ENCODE measurements around the gene RAP1GAP.
"Not testable (repeated sequence)": the region's sequence is repeated elsewhere in the genome, so short reads cannot be mapped to it uniquely, and the experiment has no call there.

RAP1GAP gene

GRCh38 chr1:21641967-21642739, 27.0 kb downstream of the RAP1GAP start:
- no peak for DNase-seq

DNA sequence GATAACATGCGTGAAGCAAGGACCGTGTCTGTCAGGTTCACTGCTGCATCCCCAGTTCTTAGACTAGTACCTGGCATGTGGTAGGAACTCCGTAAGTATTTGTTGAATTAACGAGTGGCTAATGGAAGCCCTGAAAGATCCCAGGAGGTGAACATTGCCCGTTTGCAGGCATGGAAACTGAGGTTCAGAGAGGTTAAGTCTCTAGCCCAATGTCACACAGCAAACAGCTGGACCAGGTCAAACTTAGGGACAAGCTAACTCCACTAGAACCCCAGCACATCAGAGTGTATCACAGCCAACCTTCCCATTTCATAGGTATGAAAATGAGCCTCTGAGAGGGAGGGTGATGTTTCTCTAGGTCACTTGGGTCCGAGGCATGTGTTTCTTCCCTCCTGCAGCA, 27.6 kb downstream of the RAP1GAP start:
- DNase-seq: no peak

DNA sequence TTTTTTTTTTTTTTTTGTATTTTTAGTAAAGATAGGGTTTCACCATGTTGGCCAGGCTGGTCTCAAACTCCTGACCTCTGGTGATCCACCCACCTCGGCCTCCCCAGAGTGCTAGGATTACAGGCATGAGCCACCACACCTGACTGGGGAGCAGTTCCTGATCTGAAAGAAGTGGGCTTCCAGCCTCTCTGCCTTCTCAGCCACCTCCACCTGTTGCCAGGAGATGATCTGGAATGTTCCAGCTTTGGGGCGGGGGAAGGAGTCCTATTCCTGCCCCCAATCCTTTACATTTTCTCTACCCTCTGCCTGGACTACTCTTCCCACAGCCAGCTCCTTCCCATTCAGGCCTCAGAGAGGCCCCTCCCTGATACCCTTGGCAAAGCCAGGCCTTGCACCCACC, 28.1 kb downstream of the RAP1GAP start:
- no peak for DNase-seq

DNA sequence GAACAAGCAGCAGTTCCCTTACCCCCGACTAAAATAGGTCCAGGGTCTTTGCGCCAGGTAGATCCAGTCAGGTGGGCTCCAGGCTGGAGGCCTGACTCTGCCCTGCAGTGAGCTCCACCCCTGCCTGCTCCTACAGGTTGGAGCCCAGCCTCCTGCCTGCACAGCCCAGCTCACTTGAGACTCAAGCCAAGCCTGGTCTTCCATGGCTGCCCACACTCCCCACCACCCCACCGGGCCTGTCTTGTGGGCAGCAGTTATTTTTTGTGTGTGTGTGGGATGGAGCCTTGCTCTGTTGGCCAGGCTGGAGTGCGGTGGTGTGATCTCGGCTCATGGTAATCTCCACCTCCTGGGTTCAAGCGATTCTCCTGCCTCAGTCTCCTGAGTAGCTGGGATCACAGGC, 28.5 kb downstream of the RAP1GAP start:
- DNase-seq: no peak

DNA sequence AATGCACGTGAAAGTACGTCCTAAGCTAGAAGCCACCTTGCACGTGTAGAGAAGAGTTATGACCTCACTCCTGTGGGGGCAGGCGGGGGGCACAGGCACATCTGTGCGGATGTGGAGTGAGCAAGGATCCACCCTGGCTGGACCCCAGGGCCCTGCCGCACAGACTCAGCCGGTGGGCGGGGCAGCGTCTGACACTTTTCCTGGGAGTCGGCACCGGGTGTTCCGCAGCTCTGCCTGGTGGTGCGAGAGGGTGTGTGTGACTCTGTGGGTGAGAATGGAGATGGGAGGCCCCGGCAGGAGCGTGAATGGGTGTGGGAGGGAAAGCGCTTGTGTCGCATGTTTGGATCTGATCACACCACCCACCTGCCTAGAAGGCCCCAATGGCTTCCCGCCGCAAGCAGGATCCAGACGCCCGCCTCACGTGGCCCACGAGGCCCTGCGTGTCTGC, 29.5 kb downstream of the RAP1GAP start:
- DNase-seq: no peak

DNA sequence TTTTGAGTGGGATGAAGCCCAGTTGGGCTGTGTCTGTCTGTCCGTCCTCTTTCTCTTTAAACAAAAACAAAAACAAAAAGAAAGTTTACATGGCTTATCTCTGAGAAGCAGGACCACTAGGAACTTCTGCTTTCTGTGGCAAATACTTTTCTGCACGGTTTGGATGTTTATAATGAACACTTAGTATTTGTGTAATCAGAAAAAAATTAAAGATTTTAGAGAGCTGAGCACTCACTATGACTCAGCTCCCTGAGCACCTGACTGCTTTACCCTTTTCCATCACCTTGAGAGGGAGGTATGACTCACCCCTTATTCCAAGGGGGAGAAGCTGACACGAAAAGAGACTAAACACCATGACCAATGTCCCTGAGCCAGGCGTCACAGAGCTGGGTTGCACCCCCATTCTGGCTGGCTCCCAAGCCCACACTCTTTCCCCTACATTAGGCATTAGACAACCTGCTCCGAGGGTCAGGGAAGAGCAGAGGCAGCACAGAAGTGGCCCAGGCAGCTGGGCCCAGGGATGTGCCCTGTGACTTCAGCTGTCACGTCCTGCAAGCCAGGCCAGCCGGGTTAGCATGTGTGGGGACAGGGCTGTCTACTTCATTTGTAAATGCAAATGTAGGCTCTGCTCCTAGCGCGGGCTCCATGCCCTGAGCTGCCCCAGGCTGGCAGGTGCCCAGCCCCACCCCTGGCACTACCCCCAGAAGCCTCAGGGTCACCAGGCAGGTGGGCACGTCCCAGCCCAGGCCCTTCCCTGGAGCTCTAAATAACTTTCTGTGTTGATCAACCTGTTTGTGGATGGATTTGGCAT, 30.4 kb downstream of the RAP1GAP start:
- DNase-seq: no peak

DNA sequence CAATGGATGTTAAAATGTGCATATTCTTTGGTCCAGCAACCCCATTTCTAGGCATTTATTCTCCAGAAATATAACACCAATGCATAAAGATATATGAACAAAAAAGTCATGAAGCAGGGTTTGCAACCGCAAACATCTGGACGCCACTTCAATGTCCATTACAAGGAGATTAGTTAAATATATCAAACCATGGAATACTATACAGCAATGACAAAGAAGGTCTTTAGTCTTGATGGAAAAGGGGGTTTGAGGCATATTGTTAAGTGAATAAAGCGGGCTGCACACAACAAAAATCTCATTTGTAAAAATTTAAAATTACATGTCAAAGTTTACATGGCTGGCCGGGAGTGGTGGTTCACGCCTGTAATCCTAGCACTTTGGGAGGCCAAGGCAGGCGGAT, 31.6 kb downstream of the RAP1GAP start:
- DNase-seq: no peak

DNA sequence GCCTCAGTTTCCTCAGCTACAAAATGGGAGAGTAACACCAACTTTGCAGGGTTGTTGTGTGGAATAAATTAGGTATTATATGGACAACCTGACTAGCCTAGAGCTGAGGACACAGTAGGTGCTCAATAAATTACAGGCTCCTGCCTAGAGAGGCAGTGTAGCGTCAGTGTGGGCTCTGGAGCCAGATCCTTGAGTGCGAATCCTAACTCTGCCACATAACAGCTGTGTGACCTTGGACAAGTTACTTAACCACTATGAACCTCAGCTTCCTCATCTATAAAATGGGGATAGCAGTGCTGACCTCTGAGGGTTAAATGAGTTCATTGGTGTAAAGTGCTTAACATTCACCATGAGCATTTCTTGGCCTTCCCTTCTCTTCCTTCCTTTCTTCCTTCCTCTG, 33.1 kb downstream of the RAP1GAP start:
- DNase-seq: no peak

- DNase-seq: no peak
Measured at GRCh38 chr1:21634806-21635535, 34.2 kb downstream of the RAP1GAP start.

DNA sequence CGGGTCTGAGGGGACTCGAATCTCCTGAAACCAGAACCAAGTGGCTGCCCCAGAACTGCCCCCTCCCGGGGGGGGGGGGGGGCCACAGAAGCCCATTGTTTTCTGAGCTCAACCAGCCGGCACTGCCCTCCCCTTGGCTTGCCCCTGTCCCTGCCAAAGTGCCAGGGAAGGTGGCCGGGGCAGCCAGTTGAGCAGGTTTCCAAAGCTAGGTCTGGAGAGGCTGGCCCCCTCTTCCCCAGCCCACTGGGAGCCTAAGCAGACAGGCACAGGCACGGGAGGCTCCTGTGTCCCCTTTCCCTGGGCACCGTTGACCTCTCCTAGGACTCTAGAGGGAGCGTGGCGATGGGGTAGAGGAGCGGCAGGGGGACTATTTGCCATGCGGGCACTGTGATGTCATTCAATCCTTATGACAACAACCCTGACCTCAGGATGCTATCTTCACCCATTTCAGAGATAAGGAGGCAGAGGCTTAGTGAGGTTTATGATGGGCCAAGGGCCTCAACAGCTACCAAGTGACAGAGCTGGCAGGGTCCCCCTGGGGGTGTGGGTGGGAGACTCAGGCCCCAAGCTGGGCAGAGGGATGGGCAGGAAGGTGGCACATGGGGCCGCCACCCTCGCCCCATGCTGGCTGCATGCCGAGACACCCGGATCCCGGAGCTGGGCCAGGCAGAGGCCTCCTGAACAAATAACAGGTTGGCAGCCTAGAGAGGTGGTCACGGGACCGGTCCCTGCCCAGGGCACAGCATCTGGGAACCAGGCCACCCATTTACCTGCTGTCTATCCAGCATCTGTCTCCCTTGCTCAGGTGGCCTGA, 35.0 kb downstream of the RAP1GAP start:
- DNase-seq: no peak

GRCh38 chr1:21633141-21633755, 35.9 kb downstream of the RAP1GAP start:
- DNase-seq: no peak

DNA sequence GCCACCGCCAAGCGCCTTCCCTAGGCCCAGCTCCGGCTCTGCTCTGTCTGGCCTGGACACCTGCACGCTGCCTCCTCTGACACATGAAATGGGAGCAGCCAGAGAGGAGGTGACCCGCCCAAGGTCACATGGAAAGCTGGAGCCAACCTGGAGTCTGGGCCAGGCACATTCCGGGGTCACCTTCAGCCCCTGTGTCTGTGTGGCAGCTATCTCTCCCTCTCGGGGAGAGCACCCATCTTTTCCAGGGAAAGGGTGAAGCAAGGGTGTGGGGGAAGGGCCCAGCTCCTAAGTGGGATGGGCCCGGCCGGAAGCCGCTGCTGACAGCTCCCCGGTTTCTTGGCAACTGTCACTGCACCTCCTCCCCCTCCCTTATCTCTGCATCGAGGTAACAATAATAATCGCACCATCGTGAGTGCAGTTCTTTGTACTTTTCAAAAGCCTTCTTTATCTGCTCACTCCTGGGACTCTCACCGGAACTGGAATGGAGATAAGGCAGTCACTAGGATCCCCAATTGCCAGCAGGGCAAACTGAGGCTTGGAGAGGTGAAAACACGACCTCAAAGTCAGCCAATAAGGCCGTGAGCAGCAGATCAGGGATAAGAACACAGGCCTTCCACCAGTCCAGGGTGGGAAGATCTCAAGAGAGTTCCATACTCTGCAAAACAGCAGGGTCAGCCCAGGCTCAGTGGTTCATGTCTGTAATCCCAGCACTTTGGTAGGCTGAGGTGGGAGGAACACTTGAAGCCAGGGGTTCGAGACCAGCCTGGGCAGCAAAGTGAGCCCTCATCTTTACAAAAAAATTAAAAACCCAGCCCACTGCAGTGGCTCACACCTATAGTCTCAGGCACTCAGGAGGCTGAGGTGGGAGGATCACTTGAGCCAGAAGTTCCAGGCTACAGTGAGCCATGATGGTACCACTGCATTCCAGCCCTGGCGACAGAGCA, 36.9 kb downstream of the RAP1GAP start:
- DNase-seq: no peak

GRCh38 chr1:21631590-21631943, 37.6 kb downstream of the RAP1GAP start:
- not testable (repeated sequence) for DNase-seq

- DNase-seq: no peak
Measured at GRCh38 chr1:21630571-21631343, 38.4 kb downstream of the RAP1GAP start.

GRCh38 chr1:21629971-21630370, 39.2 kb downstream of the RAP1GAP start:
- DNase-seq: no peak

DNA sequence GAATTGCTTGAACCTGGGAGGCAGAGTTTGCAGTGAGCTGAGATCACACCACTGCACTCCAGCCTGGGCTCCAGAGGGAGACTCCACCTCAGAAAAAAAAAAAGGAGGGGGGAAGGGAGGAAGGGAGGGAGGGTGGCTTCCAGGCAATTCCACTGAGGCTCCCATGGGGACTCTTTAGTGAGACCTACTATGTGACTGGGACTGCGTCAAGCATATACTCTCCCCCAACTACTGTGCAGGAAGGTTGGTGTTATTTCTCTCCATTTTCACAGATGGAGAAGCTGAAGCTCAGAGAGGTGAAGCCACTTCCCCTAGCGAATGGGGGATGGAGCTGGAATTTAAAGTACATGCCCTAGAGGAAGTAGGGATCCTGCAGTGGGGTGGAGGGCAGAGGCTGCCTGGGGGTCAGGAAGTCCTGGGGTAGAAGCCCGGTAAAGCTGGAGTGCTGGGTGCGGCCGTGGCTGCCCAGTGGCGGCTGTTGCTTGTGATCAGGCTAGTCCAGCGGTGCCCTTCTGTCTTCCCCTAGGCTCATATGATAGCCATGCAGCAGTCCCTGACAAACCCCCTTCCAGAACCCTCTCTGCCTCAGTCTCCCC, 40.3 kb downstream of the RAP1GAP start:
- no peak for DNase-seq

DNA sequence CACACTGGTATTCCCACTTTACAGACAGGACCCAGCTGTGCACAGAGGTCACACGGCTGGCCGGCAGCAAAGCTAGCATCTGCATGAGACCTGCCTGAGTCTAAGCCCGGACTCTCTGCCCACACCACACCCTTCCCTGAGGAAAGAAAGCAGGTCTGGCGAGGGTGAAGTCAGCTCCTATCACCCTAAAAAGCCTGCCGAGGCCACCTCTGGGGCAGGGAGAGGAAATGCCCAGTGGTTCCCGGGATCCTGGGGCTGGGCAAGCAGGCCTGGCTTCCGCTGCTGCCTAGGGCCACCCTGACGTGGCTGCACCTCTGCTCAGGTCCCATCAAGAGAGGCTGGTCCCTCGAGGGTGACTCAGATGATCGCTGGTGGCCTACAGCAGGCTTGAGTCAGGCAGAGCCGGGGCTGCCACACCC, 42.2 kb downstream of the RAP1GAP start:
- DNase-seq: no peak

DNA sequence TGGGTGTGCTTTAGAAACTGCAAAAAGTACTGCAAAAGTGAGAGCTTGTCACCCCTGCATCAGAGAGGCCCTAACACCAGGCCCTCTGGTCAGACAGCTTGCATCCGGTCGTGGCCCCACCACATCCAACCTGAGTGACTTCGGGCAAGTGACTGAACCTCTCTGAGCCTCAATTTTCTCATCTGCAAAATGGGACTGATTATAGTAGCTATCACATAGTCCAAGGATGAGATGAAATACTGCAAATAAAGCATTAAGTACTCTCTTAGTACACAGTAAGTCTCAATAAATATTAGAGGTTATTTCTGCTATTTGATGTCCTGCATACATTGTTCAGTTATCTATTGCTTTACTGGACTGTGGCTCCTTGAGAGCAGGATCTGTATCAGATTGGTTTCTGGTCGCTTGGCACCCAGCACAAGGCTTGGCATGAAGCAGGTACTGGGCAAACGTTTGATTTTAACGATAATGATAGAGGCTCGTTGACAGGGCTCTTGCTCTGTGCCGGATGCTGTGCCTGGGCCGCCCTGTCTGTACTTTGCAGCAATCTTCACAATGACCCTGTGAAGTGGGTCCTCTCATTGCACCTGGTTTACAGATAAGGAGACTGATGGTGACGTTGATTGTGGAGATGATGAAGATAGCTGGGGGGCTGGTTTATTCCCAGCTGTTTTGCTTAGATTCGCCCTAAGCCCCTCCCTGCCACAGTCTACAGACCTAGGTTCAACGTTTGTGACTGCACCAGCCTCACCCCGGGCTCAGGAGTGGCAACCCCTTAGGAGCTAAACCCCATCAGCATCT, 43.6 kb downstream of the RAP1GAP start:
- DNase-seq: no peak

Measured in NCI-H2081 treated with DMSO at 0.1 percent for 48 hours (cell line).